RWPE2 (cell line): Measurements from ENCODE around the gene N4BP2.

Source experiments
- ATAC-seq: fragments of 200-7000 bp; cut with Tn5 transposase; 3 replicates; pipeline ENCODE4 v1.9.1; 2021; ENCODE audit warnings: low read depth
- DNase-seq: peaks from one replicate; pipeline ENCODE4 v3.0.0-alpha.2; 2020; ENCODE audit warnings: low spot score
- H3K27ac ChIP-seq: fragments of 450-650 bp; 2 replicates; pipeline ENCODE4 v1.5.1; 2017; ENCODE audit warnings: mild to moderate bottlenecking; ENCODE audit not compliant: poor library complexity, severe bottlenecking
- H3K27me3 ChIP-seq: fragments of 250-450 bp; sonication (Bioruptor Pico); 2 replicates; pipeline ENCODE4 v1.5.1; 2021; ENCODE audit warnings: mild to moderate bottlenecking, moderate library complexity; ENCODE audit not compliant: insufficient read depth, poor library complexity, severe bottlenecking
- H3K36me3 ChIP-seq: fragments of 250-450 bp; sonication (Bioruptor Pico); 2 replicates; pipeline ENCODE4 v1.5.1; 2020; ENCODE audit warnings: low read depth, mild to moderate bottlenecking, moderate library complexity
- H3K4me1 ChIP-seq: fragments of 250-450 bp; sonication (Bioruptor Pico); 2 replicates; pipeline ENCODE4 v1.5.1; 2021; ENCODE audit warnings: mild to moderate bottlenecking, moderate library complexity; ENCODE audit not compliant: insufficient read depth, poor library complexity, severe bottlenecking
- H3K4me3 ChIP-seq: fragments of 250-450 bp; sonication (Bioruptor Pico); 2 replicates; pipeline ENCODE4 v1.5.1; 2021; ENCODE audit warnings: mild to moderate bottlenecking, moderate library complexity; ENCODE audit not compliant: severe bottlenecking
- H3K9me3 ChIP-seq: fragments of 250-450 bp; sonication (Bioruptor Pico); 2 replicates; pipeline ENCODE4 v1.5.1; 2021; ENCODE audit warnings: mild to moderate bottlenecking, moderate library complexity; ENCODE audit not compliant: severe bottlenecking
- CTCF ChIP-seq: fragments of 450-650 bp; IDR thresholded peaks from one replicate; pipeline ENCODE4 v1.5.1; 2017; ENCODE audit warnings: mild to moderate bottlenecking, moderate library complexity; ENCODE audit not compliant: poor library complexity, severe bottlenecking

Gene N4BP2

GRCh38 chr4:40190019-40190418, 133.4 kb downstream of the N4BP2 start:
- Histone ChIP-seq H3K9me3 (no peaks in the 10 kb centered on the region), H3K4me3 (no peak overlapping the region), H3K36me3 (no peaks in the 10 kb centered on the region), H3K27me3 (no peaks in the 10 kb centered on the region), H3K4me1 (peaks cover 39% of the 10 kb centered on the region), H3K27ac (peak overlapping the region; percentile 10)
- ATAC-seq (no peak), DNase-seq (no peak)
- TF ChIP-seq CTCF = no peak

GRCh38 chr4:40190465-40190864, 133.8 kb downstream of the N4BP2 start:
- no peak for DNase-seq
- ATAC-seq = no peak
- H3K27me3 ChIP-seq = no peaks in the 10 kb centered on the region
- peaks cover 37% of the 10 kb centered on the region for H3K4me1 ChIP-seq
- H3K36me3 ChIP-seq = no peaks in the 10 kb centered on the region
- no peak for TF ChIP-seq CTCF
- no peak overlapping the region for H3K4me3 ChIP-seq
- peak overlapping the region; percentile 10 for H3K27ac ChIP-seq
- H3K9me3 ChIP-seq = no peaks in the 10 kb centered on the region

DNA sequence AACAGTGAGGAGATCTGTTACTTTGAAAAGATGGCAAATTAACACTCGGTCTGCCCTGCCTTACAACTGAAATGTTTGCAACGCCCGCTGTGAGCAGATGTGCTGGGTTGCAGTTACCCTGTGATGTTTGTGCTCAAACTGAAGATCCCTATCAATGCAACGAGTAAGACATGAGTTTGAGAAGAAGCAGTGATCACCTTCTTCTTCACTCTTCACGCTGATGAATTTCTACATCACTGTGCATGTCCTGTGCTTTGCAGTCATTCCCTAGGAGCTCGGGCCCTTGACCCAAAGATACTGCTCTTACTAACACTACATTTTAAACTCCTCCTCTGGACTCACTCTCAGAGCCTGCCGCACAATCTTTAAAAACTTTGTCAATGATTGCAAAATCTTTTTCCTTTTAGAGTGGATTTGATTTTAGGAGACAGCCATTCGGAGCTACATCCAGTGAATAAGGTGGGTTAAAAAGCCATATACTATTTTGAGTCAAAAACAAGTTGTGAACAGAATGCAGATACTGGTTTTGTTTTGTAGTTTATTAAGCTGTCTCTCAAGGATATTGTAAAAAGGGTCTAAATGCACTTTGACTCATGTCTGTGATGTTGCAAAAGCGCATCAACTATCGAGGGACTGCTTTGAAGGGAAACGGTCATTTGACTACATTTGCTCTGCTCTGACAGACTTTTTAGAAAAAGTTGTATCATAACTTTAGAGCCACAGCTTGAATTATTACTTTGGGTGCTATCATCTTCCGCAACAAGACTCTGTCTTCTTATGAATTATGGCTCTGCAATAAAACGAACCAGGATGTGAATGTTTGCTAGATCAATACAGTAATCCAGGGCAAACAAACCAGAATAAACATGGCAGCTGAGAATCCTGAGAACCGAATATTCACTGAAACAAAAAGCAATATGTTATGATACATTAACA, 134.5 kb downstream of the N4BP2 start:
- Histone ChIP-seq H3K27me3 (no peaks in the 10 kb centered on the region), H3K4me3 (no peak overlapping the region), H3K4me1 (peaks cover 30% of the 10 kb centered on the region), H3K36me3 (no peaks in the 10 kb centered on the region), H3K9me3 (no peaks in the 10 kb centered on the region), H3K27ac (peak overlapping the region; percentile 19)
- TF ChIP-seq CTCF = no peak
- DNase-seq (no peak), ATAC-seq (peak; percentile 73)

DNA sequence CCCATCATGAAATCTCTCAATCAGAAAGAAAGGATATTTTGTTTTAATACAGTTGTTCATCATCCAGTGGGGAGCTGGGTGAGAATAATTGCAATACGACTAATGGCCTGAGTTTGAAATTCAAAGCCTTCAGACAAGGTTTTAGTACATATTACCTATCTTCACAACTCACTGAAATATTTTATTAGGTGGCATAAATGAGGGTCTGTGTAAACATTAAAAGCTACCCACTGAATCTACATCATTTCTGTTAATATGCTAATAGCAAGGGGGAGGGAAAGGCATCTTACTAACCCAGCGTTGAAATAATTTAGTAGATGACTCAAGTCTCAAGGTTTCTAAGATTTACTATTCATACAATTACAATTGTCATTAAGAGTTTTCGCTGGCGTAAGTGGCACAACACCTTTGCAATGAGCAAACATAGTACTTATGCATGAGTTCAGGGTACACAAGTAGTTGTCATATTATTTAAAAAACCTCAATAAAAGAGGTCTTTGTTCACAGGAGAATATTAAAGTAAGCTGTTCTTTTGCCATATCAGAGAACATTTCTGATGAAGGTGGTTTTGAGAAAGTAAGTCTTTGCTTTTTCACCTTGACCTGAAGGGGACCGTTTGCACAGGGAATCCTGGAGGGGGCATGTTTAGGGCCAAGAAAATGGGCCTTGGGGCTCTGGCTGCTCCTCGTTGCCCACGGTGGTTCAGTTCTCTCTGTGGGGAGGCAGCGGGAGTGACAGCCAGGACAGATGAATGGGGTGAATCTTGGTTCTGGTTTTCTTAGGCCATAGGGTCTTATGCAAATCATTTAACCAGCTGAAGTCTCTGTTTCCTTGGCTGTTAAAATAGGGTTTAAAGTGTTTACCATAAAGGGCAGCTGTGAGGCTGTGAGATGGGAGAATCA, 135.7 kb downstream of the N4BP2 start:
- H3K27ac ChIP-seq = peak overlapping the region; percentile 19
- H3K27me3 ChIP-seq = no peaks in the 10 kb centered on the region
- no peak overlapping the region for H3K4me3 ChIP-seq
- ATAC-seq (no peak), DNase-seq (no peak)
- no peaks in the 10 kb centered on the region for H3K36me3 ChIP-seq
- TF ChIP-seq CTCF = no peak
- no peaks in the 10 kb centered on the region for H3K9me3 ChIP-seq
- H3K4me1 ChIP-seq = peaks cover 21% of the 10 kb centered on the region
